ENCODE results near the gene GNAI3.

The GNAI3 gene

DNA sequence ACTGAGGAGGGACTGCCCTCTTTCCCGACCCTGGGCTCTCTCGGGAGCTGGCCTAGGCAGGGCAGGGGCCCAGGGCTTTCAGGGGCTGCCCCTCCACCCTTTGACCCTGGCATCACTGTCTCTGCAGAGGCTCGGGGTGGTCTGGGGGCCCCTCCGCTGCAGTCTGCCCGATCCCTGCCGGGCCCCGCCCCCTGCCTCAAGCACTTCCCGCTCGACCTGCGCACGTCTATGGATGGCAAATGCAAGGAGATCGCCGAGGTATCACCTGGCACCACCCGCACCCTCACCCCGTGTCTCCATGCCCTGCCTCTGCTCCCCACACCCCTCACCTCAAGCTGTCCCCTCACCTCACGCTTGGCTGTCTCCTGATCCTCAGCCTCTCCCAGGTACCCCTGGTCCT, 76.8 kb downstream of the GNAI3 start:
- no peak for DNase-seq

DNA sequence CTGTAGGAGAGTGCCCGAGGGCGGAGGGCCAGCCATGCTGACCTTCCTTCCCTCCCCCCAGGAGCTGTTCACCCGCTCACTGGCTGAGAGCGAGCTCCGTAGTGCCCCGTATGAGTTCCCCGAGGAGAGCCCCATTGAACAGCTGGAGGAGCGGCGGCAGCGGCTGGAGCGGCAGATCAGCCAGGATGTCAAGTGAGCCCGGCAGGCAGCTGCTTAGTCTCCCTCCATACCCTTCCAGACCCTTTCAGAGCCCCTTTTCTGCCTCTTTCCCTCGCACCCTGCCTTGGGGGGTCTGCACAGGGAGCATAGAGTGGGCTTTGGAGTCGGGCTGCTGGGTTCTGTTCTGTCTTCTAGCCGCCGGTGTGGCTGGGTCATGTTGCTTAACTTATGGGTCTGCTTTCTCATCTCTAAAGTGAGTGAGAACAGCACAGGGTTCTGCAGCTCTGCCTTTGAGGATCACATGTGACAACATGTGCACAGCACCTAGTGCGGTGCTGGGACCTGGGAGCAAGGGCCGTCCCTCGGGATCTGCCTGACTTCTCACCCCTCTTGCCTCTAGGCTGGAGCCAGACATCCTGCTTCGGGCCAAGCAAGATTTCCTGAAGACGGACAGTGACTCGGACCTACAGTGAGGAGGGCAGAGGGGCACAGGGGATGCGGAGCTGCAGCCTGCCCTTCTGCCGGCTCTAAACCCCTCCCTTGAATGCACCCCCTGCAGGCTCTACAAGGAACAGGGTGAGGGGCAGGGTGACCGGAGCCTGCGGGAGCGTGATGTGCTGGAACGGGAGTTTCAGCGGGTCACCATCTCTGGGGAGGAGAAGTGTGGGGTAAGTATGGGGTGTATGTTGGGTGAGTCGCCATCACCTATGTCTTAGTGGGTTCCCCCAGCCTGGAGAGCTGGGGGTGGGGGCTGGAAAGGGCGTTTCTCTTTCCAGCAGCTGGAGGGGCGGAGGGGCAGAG, 77.5 kb downstream of the GNAI3 start:
- DNase-seq = peak; percentile 30

DNA sequence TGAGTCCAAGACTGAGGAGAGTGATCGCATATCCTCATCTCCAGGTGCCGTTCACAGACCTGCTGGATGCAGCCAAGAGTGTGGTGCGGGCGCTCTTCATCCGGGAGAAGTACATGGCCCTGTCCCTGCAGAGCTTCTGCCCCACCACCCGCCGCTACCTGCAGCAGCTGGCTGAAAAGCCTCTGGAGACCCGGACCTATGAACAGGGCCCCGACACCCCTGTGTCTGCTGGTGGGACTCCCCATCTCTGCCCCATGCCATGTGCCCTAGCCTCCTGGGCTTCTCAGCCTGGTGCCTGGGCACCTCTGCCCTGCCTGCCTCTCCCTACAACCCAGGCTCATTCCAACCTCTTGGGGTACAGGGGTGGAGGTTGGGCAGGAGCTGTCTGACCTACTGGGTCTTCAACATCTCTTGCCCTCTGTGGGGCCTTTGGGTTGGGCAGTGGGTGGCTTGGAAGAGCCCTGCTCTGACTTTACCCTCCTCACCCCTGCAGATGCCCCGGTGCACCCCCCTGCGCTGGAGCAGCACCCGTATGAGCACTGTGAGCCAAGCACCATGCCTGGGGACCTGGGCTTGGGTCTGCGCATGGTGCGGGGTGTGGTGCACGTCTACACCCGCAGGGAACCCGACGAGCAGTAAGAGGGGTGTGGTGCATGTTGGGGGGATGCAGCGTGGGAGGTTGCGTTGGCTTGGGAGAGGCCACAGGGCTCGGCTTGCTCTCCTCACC, 78.4 kb downstream of the GNAI3 start:
- DNase-seq = no peak

DNA sequence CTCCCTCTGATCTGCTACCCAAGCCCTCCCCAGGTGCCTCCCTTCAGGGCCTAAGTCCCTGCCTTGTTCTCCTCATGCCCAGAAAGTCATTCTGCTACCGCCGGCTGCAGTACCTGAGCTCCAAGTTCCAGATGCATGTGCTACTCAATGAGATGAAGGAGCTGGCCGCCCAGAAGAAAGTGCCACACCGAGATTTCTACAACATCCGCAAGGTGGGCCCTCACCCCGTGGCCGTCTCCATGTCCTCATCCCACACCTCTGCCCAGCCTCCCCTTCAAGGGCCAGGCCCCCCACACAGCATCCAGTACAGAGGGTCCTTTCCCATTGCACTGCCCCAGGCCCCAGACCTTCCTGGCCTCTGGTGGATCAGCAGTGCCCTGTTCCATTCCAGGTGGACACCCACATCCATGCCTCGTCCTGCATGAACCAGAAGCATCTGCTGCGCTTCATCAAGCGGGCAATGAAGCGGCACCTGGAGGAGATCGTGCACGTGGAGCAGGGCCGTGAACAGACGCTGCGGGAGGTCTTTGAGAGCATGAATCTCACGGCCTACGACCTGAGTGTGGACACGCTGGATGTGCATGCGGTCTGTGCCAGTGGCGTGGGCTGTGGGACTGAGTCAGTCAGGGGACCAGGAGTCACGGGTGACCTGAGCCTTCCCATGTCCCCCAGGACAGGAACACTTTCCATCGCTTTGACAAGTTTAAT, 79.4 kb downstream of the GNAI3 start:
- no peak for DNase-seq

DNA sequence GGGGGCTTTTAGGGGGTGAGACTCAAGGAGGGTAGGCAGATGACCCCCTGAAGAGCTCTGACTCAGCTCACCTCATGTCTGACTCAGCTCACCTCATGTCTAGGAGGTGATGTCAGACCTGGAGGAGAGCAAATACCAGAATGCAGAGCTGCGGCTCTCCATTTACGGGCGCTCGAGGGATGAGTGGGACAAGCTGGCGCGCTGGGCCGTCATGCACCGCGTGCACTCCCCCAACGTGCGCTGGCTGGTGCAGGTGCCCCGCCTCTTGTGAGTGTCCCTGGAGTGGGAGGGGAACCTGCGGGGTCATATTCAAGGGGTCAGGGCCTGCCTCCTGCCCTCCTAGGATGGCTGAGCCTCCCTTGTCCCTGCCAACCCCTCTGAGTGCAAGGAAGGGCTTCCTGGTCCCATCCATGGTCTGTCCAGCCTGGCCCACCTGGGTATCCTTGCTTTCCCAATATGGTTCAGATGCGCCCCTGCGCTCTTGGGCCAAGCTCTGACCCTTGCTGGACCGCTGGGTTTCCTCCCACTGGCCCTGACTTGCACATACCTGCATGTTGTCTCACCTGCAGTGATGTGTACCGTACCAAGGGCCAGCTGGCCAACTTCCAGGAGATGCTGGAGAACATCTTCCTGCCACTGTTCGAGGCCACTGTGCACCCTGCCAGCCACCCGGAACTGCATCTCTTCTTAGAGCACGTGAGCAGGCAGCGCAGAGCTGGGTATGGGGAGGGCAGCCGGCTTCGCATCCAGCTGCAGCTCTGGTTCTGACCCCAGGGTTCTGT, 80.3 kb downstream of the GNAI3 start:
- DNase-seq = no peak

DNA sequence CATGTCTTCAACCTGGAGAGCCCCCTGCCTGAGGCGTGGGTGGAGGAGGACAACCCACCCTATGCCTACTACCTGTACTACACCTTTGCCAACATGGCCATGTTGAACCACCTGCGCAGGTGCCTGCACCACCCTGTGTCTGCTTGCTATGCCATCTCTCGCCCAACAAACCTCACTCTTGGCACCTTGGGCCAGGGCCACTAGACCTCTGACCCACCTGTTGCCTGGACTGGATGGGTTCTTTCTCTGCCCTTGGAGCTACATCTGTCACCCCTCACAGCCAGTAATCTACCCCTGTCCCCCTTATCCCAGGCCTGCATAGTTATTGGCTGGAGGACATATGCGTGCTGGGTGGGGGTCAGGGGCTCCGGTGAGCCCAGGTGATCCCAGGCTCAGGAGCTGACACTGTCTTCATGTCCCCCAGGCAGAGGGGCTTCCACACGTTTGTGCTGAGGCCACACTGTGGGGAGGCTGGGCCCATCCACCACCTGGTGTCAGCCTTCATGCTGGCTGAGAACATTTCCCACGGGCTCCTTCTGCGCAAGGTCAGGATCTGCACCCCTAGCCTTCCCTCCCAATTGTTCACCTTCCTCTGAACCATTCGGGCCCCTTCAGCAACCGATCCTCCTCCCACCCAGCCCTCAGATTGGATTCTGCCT, 81.1 kb downstream of the GNAI3 start:
- DNase-seq = no peak

DNA sequence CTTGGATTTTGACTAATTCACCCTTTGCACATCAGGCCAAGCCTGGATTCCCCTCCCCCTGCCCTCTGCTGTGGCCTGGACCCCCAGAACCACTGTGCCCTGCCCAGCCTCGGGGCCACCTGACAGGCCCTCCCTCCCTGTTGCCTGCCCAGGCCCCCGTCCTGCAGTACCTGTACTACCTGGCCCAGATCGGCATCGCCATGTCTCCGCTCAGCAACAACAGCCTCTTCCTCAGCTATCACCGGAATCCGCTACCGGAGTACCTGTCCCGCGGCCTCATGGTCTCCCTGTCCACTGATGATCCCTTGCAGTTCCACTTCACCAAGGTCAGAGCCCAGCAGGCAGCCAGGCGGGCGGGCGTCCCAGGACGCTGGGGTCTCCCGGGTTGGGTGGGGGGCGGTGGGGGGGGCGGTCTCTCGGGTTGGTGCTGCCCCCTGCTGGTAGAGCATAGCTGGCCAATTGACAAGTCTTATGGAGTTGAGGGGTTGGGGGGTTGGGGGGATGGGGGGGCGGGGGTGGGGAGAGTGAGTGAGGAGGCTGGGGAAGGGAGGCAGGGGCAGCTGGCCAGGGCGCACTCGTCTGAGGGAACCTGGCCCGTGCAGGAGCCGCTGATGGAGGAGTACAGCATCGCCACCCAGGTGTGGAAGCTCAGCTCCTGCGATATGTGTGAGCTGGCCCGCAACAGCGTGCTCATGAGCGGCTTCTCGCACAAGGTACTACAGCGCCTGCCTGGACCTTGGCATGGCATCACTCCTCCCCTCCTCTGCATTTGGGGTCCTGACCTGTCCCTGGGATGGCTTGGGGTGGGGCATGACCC, 81.9 kb downstream of the GNAI3 start:
- DNase-seq = no peak

DNA sequence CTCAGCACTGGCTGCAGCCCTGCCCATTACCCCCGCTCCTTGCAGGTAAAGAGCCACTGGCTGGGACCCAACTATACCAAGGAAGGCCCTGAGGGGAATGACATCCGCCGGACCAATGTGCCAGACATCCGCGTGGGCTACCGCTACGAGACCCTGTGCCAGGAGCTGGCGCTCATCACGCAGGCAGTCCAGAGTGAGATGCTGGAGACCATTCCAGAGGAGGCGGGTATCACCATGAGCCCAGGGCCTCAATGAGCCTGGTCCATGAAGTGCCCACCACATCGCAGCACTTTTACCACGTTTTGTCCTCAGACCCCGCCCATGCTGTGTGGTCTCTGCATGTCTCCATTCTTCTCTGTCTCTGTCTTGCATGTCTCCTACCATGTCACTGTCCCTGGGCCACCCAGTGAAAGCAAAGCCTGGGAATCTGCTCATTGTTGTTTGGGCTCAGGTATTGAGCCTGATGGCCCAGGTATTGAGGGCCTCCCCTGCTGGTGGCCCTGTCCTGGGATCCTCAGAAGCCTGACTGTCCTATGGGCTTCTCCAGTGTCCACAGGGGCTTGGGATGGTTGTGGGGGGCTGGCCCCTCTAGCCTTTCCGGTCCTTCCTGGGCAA, 82.6 kb downstream of the GNAI3 start:
- no peak for DNase-seq

DNA sequence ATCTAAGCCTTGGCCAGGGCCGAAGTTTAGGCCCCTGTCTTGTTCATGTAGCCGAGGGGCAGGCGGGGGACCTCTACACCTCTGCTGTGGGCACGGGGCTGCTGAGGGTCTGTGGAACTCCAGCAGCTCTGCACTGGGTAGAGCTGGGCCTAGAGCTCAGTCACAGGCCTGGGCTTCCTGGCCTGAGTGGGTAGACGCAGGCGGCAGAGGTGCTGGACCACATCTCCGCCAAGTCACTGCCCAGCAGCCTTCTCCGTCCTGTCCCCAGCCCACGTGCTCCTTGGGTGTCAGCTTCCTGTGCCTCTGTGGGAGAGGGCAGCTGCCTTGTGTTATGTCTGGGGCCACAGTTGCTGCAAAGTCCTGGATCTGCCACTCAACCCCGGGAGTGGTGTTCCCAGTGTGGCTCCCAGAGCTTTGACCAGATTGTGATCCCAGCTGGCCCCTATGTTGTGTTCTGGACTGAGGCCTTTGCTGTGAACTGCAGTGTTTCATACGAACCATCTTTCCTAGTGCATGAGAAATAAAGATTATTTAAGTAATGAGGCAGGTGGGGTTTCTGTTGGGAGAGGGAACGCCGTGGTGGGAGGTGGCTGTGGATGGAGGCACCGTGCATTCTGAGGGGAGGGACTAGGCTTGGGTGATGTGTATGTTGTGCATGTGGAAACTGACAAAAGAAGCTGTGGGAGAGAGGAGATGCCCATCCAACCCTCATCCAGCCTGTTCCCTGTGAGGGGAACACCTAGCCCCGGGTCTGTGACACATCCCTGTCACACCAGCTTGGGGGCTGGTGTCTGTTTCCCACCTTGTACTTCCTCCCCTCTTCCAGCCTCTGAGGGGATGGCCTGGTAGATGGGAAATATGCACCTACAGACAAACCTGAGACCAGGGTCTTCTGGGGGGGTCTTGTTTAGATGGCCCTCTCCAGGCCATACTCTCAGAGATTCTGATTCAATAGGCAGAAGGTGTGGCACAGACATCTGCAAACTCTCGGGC, 83.4 kb downstream of the GNAI3 start:
- peak; percentile 75 for DNase-seq

DNA sequence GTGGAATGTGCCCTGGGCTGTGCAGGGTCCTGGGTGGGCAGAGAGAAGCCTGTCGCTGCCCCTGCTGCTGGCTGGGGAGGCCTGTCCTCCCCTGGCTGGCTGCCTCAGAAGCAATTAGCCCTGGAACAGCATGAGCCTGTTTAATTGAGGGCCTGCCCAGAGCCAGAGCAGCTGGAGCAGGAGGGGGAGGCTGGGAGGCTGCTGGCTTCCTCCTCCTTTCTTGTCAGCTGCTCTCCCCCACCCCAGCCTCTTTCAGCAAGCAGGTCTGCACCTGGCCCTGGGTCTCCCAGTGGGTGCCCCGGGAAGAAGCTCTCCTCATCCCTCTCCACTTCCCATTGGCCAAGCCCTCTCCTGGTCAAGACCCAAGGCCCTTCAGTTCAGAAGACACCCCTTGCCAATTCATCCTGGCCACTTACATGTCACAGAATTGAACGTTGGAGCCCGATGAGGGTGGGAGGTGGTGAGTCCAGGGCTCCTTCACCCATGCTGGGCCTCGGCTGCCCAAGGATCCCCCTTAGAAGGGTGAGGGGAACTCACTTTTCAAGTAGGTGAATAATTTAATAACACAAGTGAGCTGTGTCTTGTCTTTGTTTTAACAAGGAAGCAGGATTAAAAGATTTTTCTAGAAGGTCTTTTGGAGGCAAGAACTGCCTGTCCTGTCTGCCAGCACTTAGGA, 84.4 kb downstream of the GNAI3 start:
- peak; percentile 91 for DNase-seq

DNA sequence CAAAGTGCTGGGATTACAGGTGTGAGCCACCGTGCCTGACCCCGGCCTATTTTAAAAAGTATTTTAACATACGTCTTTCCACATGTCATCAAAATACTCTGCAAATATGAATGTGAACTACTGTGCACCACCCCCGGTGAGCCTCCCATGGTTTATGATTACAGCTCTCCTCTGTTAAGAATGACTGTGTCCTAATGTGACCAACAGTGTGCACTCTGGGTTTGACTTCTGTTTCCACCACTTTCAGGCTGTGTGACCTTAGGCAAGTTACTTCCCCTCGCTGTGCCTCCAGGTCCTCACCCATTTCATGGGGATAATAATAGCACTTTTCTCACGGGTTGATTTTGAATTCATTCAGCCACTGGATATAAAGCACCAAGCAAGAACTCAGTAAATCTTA, 85.9 kb downstream of the GNAI3 start:
- no peak for DNase-seq

DNA sequence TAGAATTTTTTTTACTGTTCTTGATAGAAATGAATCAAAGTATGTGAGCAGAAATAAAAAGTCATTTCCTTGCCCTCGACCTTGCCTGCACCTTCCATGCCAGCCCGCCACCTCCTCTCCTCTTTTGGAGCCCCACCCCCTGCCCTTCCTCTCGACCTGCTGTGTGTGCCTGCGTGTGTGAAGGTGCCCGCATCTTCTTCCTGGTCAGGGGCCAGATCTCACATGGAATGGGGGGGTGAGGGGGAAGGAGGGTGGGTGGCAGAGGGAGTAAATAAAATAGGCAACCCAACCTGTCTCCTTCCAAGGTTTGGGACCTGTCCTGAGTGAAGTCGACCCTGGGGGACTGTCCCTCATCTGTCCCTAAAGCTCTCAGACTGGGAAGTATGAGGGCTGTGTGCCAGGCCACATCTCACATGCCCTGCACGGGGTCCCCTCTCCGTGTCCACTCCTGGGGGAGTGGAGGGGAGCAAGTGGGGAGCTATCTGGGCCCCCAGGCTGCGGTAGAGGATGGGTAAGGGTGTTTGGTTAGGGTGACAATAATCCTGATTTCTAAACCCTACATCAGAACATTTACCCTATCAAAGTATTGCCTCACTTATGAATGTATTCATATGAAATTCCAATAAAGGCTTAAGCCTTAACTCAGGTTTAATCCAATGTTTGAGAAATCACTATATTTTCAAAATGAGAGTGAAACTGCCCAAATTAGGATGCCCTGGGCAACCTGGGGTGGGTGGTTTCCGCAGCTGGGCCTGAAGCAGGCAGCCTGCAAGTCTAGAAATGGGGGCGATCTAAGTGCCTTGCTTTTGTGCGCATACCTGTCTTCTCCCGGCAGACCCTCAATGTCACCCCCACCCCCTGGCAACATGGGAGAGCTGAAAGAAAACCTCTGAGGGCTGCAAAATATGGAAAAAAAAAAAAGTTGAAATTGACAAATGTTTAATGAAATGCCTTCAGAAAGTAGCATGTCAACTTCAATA, 86.6 kb downstream of the GNAI3 start:
- DNase-seq = no peak

DNA sequence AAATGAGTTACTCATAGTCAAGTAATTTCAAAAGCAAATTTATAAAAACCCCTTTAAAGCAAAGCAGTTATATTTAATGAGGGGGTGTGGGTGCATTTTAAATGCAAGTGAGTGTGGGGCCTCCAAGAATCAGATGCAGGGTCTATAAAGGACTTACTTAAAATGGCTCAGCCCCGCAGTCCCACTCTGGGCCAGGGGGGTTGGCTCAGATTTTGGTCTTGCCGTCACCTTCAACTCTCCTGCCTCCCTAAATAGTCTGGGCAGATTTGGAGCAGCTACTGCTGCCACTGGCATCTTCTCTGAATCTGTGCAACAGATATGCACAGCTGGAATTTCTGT, 87.4 kb downstream of the GNAI3 start:
- DNase-seq = no peak

DNA sequence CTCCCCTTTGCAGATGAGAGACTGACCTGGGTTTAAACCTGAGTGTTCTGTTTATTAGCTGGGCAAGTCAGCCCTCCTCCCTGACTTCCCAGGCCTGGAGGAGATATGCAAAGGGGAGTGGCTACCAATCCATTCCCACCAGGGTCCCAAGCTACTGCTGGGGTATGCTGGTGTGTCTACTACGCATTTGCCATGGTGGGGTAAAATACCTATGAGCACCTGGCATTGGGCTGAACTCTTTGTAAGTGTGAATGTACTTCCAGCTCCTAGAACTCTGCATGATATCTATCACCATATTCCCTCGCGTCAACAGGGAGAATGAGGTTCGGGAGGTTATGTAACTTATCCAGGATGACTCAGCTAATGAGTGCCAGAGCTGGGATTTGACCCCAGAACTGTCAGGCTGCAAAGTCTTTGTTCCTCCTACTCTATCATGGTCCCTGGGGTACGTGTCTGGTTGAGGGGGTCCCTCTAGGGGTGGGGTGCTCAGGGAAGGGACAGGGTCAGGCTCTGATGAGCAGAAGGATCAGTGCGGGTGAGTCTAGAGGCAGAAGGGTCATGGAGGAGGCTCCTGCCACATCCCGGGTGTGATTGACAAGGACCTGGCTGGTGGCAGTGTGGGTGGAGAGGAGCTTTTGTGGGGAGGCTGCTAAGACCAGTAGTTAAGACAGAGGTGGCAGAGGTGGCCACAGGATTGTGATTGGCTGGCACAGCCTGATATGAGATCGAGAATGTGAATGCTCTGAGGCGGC, 88.0 kb downstream of the GNAI3 start:
- no peak for DNase-seq

DNA sequence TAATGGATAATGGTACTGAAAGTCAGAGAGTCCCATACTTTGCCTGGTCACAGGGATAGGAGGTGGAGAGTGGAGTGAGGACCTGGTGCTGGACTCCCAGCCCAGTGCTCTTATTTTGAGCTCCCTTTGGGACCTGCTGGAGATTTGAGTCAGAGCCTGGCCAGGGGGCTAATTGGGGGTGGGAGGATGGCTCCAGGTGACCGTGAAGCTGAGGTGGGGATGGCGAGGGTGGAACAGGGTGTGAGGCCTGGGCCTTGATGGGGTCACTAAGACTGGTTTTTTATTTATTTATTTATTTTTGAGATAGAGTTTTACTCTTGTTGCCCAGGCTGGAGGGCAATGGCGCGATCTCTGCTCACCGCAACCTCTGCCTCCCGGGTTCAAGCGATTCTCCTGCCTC, 89.0 kb downstream of the GNAI3 start:
- DNase-seq = no peak

DNA sequence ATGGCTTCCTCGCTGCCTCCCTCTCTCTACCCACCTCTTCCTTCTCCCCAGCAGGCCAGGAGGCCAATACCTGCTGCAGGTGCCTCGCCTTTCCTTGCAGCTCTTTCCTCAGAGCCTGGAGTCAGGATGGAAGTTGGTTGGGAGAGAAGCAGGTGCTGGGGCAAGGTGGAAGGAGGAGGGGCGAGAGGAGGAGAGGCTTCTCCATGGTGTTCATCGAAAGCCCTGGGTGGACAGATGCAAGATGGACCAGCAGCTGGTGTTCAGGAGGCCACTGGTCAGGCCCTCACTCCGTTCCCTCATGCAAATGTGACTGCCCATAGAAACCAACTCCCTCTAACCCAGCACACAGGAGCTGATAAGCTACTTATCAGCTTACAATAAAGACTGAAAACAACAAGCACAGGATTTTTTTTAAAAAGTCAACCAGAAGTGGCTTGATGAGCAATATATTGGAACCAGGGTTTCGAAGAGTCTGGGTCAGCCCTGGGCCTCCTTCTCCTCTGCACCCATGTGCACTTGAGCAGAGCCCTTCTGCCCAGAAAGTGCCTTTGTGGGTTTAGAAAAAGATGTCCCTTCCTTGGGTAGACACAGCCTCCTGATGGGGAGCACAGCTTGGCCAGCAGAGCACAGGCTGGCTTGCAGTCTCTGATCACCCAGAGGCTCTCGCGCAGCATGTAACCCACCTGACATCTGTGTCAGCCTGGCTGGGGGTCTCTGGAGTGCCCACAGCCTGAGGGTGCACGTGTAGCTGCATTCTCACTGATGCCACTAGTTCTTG, 90.8 kb downstream of the GNAI3 start:
- DNase-seq = no peak

Data from NCI-H1694 treated with DMSO at 0.1 percent for 48 hours (cell line).